Measurements from ENCODE around the gene MRPL37.

- no peak for TF ChIP-seq POLR2AphosphoS5 (IDR thresholded peaks at IDR 0.05)
- TF ChIP-seq CTCF (IDR thresholded peaks at IDR 0.05) = no peak
- TF ChIP-seq EP300 (IDR thresholded peaks at IDR 0.05) = no peak
These were observed 32.4 kb upstream of the MRPL37 start for GRCh38 chr1:54167422-54168139.
